HG02938 (cell line): Measurements from ENCODE around the gene MEF2C.

Experiments
- ATAC-seq: cut with Tn5 transposase; IDR thresholded peaks from one replicate; pipeline ENCODE4 v1.9.1; 2021; ENCODE audit warnings: mild to moderate bottlenecking, moderate library complexity; ENCODE audit not compliant: unreplicated experiment

MEF2C gene

GRCh38 chr5:88889189-88890069, 6.4 kb upstream of the MEF2C start:
- peak; percentile 37 for ATAC-seq

GRCh38 chr5:88888848-88889188, 5.8 kb upstream of the MEF2C start:
- ATAC-seq: peak; percentile 2

GRCh38 chr5:88888291-88888690, 5.3 kb upstream of the MEF2C start:
- no peak for ATAC-seq

DNA sequence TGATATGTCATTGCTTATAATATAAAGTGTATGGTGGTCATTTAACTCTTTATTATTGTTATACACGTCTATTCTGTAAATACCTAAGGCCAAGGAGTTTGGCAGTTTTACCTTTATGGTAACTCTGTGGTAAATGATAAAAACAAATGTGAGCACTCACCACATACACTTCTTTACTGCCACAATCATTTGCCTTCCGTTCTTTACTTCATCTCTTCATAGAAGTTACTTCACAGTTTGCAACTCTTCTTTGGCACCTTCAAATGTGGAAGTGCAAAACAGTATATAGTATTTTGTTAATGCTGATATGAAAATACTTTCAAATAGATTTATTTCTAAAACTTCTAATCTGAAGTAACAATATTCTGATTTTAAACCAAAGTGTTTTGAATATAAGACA, 4.4 kb upstream of the MEF2C start:
- ATAC-seq: no peak

- ATAC-seq: no peak
Observed at GRCh38 chr5:88886746-88887341, 3.9 kb upstream of the MEF2C start.

DNA sequence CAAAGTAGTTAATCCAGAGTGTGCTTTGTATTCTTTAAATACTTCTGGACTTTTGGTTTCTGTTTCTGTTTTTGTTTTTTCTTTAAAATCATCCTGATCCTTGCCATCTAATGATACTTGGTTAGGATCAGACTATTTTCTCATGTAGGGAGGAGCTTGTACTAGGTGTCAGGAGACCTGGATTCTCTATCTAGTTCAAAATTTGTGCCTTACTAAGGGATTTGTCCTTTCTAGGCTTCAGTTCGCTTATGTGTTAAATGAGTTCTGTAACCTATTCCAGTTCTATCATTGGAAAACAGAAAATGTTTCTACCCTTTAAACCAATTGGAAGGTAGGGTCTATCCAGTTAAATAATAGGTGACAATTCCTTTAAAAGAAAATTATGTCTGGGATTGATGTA, 3.3 kb upstream of the MEF2C start:
- no peak for ATAC-seq

DNA sequence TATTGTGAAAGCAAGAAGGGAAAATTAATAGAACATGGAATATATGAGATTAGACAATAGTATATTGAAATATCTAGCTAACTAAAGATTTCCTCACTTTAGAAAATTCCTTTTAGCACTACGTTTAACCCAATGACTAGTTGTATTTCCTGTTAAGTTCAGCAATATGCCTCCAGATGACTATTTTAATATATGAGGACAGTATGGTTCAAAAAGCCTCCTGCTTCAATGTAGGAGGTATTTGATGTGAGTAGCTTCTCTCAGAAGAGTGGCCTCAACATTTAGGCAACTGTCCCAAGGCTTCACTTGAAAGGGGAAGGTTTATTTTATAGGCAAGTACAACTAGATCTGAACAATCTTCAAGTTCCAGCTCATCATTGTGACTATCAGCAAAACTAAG, 2.0 kb upstream of the MEF2C start:
- ATAC-seq: no peak

- ATAC-seq: no peak
Observed at GRCh38 chr5:88884608-88884877, 1.6 kb upstream of the MEF2C start.

DNA sequence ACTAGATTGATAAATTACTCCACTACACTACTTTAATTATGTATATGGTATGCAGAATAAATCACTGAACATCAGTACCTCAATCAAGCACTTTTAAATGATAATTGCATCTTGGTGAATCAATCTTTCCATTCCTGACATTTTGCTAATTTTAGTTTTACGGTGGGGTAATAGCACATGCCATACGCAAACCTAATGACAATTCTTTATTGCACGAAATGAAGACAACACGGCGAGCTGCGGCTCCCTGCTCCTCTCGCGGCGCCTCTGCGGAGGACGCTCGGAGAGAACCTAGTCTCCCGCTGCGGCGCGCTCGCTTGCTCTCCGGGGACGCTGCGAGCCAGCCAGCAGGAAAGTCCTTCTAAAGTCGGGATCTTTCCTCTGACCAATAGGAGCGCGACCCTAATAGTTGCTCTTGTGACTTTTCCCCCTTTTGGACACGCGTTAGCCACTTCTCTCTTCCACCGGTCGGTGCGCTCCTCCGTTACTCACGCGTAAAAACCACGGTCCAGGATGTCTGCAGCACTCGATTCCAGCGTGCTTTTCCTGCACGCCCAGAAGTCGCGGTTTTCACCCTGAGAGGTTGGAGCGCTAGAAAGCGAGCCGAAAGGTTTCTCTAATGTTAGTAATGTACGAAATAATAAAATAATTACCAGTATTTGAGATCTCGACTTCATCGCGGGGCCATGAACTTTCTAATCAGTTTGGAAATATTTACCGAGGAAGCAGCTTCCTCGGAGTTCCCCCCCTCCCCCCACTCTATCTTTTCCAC, 1.0 kb upstream of the MEF2C start:
- ATAC-seq: peak; percentile 22

DNA sequence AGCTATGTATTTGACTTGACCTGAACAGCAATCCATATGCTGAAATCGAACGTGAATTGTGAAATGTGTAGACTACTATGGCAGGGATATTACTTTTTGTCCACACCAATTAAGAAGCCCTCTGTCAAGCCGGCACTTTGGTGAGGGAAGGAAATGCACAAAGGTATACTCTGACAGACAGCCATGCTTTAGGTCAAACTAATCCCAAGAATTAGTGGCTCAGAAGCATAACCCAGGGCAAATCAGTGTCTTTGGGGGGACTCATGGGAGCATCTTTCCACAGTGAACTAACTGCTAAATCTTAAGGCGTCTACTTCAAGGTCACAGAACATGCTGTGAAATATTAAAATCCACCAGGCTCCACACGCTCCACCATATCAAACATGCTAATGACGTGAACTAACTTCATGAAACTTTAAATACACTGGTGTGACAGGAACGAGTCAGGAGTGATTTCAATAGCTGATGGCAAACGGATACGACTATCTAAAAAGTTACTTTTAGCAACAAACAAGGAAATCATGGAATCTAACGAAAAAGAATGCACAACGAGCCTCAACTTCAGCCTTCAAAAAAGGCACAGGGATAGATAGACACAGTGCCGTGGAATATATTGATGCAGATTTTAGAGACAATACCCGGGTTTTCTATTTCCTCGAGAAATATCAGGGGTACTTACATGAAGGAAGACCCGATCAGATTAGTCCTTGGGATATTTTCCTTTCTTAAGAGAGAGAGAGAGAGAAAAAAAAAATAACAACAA, 527 bp downstream of the MEF2C start:
- no peak for ATAC-seq

DNA sequence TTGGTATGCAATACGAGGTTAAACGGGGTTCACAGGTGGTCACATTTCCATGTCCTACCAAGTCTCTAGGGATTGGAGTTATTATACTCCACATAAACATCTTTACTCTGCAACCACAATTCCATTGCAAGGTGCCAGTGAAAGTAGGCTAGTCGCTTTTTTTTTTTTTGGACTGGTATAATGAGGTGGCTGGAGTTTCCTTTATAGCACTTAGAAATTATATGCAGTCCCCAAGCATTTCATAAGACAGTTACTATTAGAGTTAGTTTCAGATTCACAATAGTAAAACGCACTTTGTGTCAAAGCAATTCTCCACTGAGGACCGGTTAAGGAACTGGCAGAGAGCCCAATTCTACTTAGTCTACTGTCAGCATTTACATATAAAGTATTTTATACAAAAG, 1.4 kb downstream of the MEF2C start:
- ATAC-seq: no peak

- ATAC-seq: no peak
Observed at GRCh38 chr5:88880201-88880600, 2.8 kb downstream of the MEF2C start.

- no peak for ATAC-seq
Observed at GRCh38 chr5:88879724-88880123, 3.3 kb downstream of the MEF2C start.

DNA sequence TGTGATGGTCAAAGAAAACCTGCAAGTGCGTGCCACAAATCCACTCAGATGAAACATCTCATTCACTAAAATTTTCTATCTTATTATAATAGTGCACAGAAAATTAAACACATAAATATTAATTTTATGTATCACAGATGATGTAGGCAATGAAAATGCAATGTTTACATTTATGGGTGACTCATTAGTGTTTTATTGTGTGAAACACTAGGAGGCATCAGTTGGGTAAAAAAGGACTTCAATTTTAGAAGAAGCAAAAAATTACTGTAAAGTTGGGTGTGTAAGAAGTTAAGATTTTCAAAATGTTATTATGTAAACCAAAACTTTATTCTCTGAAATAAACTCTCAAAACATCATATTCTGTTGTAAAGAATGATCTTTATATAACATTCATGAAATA, 4.0 kb downstream of the MEF2C start:
- ATAC-seq: no peak

- ATAC-seq: no peak
Observed at GRCh38 chr5:88877826-88878225, 5.2 kb downstream of the MEF2C start.

DNA sequence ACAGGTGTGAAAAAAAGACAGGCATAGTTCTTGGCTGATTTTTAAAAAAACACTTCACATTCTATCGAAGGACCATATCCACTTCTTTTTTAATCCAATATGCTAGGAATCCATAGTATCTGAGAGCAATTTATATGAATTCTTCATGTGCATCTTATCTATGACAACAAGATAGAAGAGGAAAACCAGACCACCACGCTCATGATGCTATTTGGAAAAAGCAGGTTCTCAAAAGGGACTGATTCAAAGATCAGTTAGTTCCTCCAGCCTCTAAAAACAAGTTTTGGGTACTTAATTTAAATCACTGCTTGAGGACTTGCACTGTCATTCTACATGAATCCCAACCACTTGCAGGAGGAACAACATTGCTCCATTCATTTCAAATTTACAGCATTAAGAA, 6.3 kb downstream of the MEF2C start:
- no peak for ATAC-seq

GRCh38 chr5:88875341-88876234, 7.4 kb downstream of the MEF2C start:
- peak; percentile 42 for ATAC-seq

DNA sequence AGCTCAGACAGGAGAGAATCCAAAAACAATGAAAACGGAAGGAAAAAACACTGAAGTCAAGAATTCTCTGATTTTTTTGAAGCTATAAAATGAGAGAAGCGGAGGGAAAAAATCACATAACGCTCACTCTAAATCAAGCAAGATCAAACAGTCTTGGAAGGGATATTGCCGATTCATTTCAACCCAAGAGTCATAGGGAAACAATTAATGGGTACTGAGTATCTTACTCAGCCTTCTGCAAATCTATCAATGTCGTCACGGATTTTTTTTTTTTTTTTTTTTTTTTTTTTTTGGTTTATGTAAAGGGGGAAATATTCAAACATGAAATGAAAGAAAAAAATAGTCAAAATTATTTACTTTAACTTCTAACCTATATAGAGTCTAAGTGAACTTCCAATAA, 9.5 kb downstream of the MEF2C start:
- ATAC-seq: no peak

DNA sequence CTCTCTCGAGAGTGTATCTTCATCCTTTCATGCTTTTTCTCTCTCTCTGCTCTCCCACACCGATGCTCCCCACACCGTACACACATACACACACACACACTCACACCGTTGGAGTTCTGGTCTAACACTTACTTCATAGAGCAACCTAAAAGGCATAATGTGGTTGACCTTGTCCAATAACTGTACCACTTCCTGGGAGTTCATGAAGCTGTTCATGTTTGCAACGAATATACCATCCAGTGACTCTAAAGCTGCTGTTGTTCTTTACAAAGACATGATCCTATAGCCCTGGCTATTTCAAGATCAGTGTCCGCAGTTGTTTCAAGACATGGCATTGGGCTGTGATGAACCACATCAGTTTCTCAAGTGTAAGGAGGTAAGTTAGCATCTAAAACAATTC, 10.0 kb downstream of the MEF2C start:
- no peak for ATAC-seq

GRCh38 chr5:88870285-88870684, 12.7 kb downstream of the MEF2C start:
- no peak for ATAC-seq
